Stimulated activated CD8-positive, alpha-beta memory T cell treated with anti-CD3 and anti-CD28 coated beads, Interleukin-7, amount 100 ng/mL, for 4 hours (primary cell): ENCODE results near the gene SMAD2.
"Not testable (repeated sequence)": the region's sequence is repeated elsewhere in the genome, so short reads cannot be mapped to it uniquely, and the experiment has no call there.

Experiments used
- DNase-seq, 2 donors: peaks; one replicate each; pipeline ENCODE4 v3.0.0-alpha.2; 2020; ENCODE audit warnings: low read depth in 2 of 2

Gene SMAD2

GRCh38 chr18:47844828-47845498, 85.5 kb downstream of the SMAD2 start:
- DNase-seq: no peak

DNA sequence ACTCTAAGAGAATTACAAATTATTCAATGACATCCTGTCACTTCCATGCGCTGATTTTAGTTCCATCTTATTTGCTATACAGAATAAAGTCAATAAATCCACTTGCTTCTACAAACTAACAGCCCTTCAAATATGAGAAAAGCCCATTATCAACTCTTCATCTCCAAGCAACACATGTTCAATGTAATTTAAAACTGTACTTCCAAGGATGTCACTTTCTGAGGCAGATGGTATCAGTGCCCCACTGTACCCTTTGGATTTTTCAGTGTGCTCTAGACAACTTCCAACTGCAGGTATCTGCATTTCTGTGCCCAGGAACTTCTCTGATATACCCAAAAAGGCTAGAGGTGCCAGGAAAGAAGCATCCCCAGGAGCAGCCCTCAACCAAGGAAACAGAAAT, 87.6 kb downstream of the SMAD2 start:
- no peak for DNase-seq

DNA sequence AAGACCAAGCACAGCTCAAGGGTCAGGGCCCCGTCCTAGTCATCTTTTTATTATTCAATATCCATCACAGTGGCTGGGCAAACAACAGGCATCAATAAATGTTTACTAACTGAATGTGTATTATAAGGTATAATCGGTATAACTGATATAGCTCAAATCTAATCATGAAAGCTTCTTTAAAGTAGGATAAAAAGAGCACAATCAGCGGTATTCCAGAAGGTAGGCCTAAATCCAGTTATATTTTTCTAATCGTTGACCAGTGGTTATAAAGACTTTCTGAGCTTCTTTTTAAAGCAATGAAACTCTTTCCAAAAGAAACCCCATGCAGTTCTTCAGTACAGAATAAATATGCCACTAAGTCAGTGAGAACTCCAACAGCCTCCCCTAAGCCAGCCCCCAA, 92.1 kb downstream of the SMAD2 start:
- no peak for DNase-seq

DNA sequence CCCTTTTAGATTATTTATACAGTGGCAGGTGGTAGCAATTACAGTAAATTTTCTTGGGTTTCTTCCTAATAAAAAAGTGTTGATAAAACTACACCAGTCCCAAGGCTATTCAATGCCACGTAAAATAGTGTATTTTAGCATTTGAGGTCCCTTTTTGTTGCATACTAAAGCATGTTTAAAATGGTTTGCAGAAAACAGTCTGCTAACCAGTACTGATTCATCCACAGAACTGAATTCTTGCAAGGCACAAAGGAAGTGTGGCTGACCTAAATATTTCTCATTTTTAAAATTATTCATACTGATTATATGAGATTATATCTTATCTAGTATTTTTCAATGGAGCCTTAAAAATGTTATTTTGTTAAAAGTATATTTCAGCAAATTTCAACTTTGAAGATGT, 98.1 kb downstream of the SMAD2 start:
- DNase-seq: no peak

DNA sequence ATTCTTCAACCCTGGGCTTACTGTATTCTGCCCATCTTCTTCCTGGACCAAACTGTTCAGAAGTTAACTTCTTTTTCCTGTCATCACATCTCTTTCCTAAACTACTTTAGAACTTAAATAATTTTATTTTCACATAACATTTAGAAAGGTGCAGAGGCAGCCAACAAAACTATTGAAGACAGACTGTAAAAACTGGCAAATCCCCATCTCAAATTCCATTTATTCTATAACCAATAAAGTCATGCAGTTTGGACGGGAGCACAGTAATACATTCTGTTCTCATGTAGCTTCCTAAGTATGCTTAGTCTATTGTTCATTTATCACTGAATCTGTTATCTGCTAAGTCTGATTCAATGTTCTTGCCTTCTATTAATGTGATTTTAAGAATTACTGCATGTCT, 99.1 kb downstream of the SMAD2 start:
- no peak for DNase-seq

GRCh38 chr18:47830772-47831171, 99.7 kb downstream of the SMAD2 start:
- DNase-seq: no peak

GRCh38 chr18:47829831-47830230, 100.6 kb downstream of the SMAD2 start:
- DNase-seq: no peak

DNA sequence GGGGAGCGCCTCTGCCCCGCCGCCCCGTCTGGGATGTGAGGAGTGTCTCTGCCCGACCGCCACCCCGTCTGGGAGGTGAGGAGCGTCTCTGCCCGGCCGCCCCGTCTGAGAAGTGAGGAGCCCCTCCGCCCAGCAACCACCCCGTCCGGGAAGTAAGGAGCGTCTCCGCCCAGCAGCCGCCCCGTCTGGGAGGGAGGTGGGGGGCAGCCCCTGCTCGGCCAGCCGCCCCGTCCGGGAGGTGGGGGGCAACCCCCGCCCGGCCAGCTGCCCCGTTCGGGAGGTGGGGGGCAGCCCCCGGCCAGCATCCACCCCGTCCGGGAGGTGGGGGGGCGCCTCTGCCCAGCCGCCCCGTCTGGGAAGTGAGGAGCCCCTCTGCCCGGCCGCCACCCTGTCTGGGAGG, 102.4 kb downstream of the SMAD2 start:
- DNase-seq: not testable (repeated sequence)

GRCh38 chr18:47826157-47827074, 104.0 kb downstream of the SMAD2 start:
- DNase-seq: no peak

DNA sequence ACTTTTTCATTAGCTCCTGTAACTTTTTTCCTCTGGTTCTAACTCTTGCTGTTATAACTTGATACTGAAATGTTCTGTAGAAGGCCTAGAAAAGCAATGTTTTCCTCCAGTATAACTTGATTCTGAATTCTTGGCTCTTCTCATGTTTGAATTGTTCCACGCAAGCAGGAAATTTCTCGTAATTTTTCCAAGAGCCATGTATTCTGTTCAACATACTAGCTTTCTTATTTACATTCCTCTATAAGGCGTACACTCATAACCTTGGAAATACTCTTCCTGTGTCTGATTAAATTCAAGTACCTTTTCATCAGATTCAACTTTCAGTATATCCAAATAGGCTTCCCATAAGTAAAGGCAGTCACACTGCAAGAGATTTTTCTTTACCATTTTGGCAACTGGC, 109.1 kb downstream of the SMAD2 start:
- DNase-seq: no peak

DNA sequence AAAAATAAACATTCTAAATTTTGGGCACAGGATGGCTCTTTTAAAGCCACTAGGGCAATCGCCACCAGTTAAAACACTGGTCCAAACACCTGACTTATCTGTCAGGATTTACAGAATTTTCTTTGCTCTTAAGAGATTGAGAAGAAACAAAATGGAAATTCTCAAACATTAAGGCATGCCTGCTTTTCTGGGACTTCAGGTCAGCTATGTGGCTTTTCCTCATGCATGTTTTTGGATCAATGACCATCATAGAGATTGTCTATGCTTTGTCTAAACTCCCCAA, 112.7 kb downstream of the SMAD2 start:
- no peak for DNase-seq

DNA sequence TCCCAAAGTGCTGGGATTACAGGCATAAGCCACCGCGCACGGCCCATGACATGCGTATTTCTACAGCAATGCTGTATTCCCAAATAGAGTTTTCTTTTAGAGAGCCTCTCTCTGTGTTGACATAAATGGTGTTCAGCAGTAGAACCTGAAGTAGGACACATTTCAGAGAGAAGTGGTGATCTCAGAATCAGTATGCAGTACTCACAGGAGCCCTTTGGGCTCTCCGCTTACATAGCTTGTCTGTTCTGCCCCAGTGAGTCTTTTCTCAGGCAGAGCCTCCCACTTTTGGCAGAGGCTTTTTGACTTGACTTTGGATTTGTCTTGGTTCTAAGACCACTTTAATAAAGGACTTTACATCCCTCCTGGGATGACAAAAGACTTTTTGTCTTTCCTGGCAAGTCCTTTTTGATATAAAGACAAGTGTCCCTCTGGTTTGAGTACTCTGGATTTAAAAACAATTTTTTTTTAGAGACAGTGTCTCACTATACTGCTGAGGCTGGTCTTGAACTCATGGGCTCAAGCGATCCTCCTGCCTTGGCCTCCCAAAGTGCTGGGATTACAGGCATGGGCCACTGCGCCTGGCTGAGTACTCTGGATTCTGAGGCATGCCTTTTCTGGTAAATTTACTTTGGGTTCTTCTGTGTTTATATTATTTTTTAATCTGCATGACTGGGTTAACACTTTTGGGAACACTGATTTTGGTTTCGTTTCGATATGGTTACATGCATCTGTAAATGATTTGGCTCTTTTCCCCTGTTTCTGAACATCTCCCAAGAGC, 113.3 kb downstream of the SMAD2 start:
- DNase-seq: no peak

GRCh38 chr18:47815486-47816270, 114.8 kb downstream of the SMAD2 start:
- no peak for DNase-seq

- DNase-seq: no peak
Measured at GRCh38 chr18:47809420-47809819, 121.0 kb downstream of the SMAD2 start.

- DNase-seq: no peak
Measured at GRCh38 chr18:47802802-47803201, 127.7 kb downstream of the SMAD2 start.

DNA sequence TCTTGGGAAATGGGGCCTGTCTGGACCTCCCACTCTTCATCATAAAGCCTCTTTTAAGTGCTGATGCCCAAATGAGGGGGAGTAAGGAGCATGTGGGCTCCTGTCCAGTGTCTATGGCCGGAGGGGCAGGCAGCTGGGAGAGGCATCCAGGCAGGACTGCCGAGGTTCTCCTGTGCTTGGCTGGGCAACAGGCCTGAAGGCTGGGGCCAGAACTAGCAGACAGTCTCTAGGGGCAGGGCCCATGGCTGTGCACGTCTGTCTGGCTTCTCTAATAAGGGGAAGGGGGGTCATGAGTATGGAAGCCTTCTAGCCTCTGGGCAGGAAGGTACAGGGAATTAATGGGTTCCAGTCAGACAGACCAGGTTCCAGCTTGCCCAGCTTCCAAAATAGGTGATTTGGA, 128.6 kb downstream of the SMAD2 start:
- no peak for DNase-seq

DNA sequence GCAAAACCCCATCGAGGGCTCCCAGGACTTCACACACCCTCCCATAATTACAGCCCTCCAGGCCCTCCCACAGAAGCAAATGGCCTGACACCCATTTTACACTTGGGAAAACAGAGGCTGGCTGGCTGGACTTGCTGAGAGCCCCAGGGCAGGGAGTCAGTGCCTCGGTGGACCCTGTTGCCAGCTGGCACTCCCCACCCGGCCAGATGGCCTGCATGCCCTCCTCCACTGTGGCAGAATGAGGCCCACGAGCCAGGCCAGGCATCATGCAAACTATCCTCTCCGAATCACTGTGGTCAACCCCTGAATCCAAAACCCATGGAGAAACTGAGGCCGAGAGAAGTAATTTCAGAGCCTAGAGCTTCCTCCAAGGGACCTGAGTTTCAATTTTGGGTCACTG, 129.7 kb downstream of the SMAD2 start:
- DNase-seq: no peak

DNA sequence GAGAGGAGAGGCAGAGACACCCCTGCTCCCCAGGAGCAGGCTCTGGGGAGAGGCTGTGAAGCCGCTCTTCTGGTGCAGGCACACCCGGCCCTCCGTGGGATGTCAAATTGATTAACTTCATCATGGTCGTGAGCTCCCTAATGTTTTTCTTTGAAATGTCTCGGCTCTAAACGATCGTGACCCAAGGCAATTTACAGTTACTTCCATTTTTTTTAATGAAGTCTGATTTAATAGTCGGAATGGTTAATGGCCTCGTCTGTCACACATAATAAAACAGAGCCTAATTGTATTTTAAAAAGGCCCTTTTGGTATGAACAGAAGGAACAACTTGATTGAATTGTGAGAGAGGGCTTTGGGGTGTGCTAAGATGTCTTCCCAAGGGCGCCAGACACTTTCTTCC, 130.2 kb downstream of the SMAD2 start:
- no peak for DNase-seq

DNA sequence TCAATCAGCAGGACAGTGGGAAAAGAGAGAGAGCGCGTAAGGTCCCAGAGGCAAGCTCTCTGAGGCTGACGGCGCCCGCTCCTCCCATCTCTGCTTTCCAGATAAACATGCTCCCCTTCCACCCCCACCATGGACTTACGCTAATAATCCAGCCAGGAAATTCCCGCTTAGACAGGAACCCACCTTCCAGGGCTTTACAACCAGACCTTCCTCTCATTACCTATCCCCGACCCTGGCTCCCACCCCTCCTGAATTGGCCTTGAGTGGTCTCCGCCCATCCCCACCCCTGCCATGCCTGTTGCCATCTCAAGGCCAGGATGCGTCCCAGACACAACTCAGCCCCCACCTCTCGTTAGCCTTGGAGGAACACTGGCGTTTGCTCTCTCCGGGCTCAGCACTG, 131.1 kb downstream of the SMAD2 start:
- DNase-seq: no peak

- no peak for DNase-seq
Measured at GRCh38 chr18:47798366-47798765, 132.1 kb downstream of the SMAD2 start.

DNA sequence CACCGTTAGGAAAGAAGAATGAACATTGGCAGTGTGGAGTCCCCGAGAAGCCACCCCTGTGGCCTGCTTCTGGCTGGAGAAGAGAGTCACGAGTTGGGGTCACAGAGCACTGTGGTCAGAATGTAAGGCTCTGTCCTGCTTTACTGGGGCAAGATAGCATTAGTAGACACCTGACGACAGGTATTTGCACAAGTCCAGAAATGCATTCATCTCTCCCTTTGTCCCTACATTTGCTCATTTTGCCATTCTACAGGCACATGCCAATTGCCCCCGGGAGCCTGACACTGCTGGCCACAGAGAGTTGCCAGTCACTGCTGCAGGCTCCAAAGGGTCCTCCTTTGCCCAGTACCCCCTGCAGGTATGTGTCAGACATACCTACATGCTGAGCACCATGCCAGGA, 133.3 kb downstream of the SMAD2 start:
- no peak for DNase-seq

- DNase-seq: no peak
Measured at GRCh38 chr18:47795434-47795814, 135.0 kb downstream of the SMAD2 start.
